ENCODE data around the gene CTDSPL. TPM values are rescaled to one million over a fixed set of nuclear protein-coding genes. Genes with fewer than 3 reads are reported as not detected.

The CTDSPL gene
- total and polyA plus RNA-seq, 2 of the 13 experiments (the other 11 are each of a cell fraction or from before 2014, with no cell fraction given) = 26.1 to 142 TPM

- no peak for TF ChIP-seq ZNF747 (CRISPR knock-in tag; IDR thresholded peaks at IDR 0.05; ENCODE audit: borderline replicate concordance)
- no peak for TF ChIP-seq ZFP41 (CRISPR knock-in tag; IDR thresholded peaks at IDR 0.05; ENCODE audit: borderline replicate concordance)
- no peak for TF ChIP-seq SOX13 (IDR thresholded peaks at IDR 0.05)
- TF ChIP-seq SOX13 (CRISPR knock-in tag; conservative IDR thresholded peaks at IDR 0.05 in 1 of 2, IDR thresholded peaks at IDR 0.05 in 1 of 2) = peak in 1 of 2 experiments; percentile 71; a peak in 2 of 4 replicates
- no peak for TF ChIP-seq HINFP (CRISPR knock-in tag; IDR thresholded peaks at IDR 0.05; ENCODE audit: low read depth)
- TF ChIP-seq FOXP1 (IDR thresholded peaks at IDR 0.05) = no peak
- TF ChIP-seq FOXP1 (CRISPR knock-in tag; IDR thresholded peaks at IDR 0.05) = peak; percentile 12; the same call in 1 of the 2 replicates
- TF ChIP-seq, protein P1, sequence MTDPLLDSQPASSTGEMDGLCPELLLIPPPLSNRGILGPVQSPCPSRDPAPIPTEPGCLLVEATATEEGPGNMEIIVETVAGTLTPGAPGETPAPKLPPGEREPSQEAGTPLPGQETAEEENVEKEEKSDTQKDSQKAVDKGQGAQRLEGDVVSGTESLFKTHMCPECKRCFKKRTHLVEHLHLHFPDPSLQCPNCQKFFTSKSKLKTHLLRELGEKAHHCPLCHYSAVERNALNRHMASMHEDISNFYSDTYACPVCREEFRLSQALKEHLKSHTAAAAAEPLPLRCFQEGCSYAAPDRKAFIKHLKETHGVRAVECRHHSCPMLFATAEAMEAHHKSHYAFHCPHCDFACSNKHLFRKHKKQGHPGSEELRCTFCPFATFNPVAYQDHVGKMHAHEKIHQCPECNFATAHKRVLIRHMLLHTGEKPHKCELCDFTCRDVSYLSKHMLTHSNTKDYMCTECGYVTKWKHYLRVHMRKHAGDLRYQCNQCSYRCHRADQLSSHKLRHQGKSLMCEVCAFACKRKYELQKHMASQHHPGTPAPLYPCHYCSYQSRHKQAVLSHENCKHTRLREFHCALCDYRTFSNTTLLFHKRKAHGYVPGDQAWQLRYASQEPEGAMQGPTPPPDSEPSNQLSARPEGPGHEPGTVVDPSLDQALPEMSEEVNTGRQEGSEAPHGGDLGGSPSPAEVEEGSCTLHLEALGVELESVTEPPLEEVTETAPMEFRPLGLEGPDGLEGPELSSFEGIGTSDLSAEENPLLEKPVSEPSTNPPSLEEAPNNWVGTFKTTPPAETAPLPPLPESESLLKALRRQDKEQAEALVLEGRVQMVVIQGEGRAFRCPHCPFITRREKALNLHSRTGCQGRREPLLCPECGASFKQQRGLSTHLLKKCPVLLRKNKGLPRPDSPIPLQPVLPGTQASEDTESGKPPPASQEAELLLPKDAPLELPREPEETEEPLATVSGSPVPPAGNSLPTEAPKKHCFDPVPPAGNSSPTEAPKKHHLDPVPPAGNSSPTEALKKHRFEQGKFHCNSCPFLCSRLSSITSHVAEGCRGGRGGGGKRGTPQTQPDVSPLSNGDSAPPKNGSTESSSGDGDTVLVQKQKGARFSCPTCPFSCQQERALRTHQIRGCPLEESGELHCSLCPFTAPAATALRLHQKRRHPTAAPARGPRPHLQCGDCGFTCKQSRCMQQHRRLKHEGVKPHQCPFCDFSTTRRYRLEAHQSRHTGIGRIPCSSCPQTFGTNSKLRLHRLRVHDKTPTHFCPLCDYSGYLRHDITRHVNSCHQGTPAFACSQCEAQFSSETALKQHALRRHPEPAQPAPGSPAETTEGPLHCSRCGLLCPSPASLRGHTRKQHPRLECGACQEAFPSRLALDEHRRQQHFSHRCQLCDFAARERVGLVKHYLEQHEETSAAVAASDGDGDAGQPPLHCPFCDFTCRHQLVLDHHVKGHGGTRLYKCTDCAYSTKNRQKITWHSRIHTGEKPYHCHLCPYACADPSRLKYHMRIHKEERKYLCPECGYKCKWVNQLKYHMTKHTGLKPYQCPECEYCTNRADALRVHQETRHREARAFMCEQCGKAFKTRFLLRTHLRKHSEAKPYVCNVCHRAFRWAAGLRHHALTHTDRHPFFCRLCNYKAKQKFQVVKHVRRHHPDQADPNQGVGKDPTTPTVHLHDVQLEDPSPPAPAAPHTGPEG (CRISPR knock-in tag; IDR thresholded peaks at IDR 0.05) = peak; percentile 75; the same call in 1 of the 2 replicates
- TF ChIP-seq ZGPAT (CRISPR knock-in tag; IDR thresholded peaks at IDR 0.05) = no peak
- TF ChIP-seq ZNF878 (CRISPR knock-in tag; IDR thresholded peaks at IDR 0.05) = no peak
These were observed 2.5 kb downstream of the CTDSPL start (continued) for GRCh38 chr3:37863949-37864822.

All from HepG2 (cell line).